Measurements from ENCODE around the gene SUFU. TPM values are rescaled to one million over a fixed set of nuclear protein-coding genes. Genes with fewer than 3 reads are reported as not detected.
A peak's percentile ranks its signal among the peaks of the same experiment; 100 is the strongest.

SUFU gene
- total RNA-seq, 1 donor = 3.3 TPM

DNA sequence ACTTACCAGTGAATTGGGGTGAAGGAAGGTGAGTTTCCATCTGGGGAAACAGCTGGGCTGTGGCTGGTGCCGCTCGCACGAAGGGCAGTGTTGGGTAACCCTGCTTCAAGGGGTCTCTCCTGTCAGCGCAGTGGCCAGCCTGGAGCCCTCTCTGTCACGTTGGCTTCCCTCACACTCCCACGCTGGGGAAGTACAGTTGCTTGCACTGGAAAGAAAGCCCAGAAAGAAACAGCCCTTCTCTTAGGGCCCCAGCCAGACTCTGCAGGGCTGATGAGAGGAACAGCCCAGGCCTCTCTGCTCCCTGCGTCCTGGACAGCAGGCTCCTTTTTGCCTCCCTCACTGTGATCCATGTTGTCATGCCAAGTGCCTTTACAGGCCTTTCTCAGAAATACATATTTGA lies 100.2 kb downstream of the SUFU start:
- no peak for DNase-seq (ENCODE audit: low read depth)
- TF ChIP-seq, protein P1, sequence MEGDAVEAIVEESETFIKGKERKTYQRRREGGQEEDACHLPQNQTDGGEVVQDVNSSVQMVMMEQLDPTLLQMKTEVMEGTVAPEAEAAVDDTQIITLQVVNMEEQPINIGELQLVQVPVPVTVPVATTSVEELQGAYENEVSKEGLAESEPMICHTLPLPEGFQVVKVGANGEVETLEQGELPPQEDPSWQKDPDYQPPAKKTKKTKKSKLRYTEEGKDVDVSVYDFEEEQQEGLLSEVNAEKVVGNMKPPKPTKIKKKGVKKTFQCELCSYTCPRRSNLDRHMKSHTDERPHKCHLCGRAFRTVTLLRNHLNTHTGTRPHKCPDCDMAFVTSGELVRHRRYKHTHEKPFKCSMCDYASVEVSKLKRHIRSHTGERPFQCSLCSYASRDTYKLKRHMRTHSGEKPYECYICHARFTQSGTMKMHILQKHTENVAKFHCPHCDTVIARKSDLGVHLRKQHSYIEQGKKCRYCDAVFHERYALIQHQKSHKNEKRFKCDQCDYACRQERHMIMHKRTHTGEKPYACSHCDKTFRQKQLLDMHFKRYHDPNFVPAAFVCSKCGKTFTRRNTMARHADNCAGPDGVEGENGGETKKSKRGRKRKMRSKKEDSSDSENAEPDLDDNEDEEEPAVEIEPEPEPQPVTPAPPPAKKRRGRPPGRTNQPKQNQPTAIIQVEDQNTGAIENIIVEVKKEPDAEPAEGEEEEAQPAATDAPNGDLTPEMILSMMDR (IDR thresholded peaks at IDR 0.05; ENCODE audit: insufficient read depth, low read length) = no peak
- H3K4me3 ChIP-seq (ENCODE audit: low read depth, low read length) = no peak overlapping the region

DNA sequence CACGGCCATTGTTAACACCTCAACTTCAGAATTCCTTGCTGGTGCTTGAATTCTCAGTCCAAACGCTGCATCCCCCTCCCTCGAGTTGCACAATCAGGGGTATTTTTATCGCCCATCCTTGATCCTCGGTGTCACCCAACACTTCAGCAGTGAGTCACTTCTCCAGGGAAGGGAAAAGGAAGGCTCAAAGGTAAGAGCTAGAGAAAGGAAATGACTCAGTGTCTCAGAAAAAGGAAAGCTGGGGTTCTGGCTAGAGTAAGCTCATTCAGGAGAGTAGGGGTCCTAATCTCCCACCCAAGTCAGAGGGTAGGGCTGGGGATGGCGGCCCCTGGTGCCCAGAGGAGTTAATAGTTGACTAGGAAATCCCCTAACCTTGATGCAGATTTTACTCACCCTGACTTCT lies 100.7 kb downstream of the SUFU start:
- no peak overlapping the region for H3K4me3 ChIP-seq (ENCODE audit: low read depth, low read length)
- TF ChIP-seq, protein P1 (IDR thresholded peaks at IDR 0.05; ENCODE audit: insufficient read depth, low read length) = no peak
- DNase-seq (ENCODE audit: low read depth) = peak; percentile 86

DNA sequence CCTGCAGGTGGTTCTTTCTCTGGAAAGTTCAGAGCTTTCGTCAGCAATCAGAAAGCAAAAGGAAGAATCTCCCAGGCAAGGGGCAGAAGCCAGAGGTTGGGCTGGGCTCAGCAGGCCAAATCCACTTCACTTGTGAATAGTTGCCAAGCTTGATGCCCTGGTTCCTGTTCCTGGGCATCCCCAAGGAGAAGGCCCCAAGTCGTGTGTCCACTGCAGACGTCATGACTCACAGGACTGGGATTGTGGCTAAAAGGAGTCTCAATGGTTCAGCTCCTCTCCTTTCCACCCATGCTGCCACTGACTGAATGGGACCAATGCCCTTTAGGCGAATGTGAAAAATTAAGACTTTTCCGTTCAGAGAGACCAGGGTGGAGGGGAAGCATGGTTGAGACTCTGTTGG lies 101.9 kb downstream of the SUFU start:
- H3K4me3 ChIP-seq (ENCODE audit: low read depth, low read length) = no peak overlapping the region
- TF ChIP-seq, protein P1 (IDR thresholded peaks at IDR 0.05; ENCODE audit: insufficient read depth, low read length) = no peak
- no peak for DNase-seq (ENCODE audit: low read depth)

DNA sequence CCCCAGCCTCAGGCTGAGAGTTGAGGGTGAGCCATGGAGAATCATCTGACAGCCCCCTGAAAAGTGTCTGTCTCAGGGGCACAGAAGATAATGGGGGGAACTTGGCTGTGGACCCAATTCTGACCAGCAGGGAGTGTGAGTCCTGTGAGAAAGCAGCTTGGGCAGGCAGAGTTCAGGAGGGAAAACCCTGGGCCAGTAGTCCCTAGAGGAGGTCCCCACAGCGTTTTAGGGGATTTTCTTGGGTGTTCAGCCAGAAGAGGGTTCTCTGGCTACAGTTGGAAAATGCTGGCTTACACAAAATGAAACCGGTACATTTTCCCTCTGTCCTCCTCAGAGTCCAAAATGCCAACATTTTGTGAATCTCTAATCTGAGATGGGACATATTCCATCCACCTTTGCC lies 104.7 kb downstream of the SUFU start:
- DNase-seq (ENCODE audit: low read depth) = no peak
- no peak overlapping the region for H3K4me3 ChIP-seq (ENCODE audit: low read depth, low read length)
- TF ChIP-seq, protein P1 (IDR thresholded peaks at IDR 0.05; ENCODE audit: insufficient read depth, low read length) = no peak

DNA sequence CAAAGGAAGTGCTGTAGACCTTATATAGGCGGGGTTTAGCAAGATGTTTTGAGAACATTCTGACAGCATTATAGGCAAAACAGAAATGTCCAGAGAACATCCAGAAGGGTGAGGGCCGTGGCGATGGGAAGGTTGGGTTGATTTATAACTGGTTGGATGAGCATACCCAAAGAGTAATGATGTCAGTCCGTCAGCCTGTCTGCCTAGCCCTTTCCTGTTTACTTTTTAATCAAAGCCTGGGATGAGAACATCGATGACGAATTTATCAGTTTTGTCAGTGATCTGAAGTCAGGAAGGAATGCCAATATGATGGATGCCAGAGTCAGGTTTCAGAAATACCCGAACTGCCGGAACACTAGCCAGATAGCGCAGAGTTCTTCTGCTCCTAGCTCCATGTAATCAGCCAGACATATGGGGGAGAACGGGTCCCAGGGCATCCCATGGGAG lies 106.7 kb downstream of the SUFU start:
- H3K4me3 ChIP-seq (ENCODE audit: low read depth, low read length) = no peak overlapping the region
- TF ChIP-seq, protein P1 (IDR thresholded peaks at IDR 0.05; ENCODE audit: insufficient read depth, low read length) = no peak
- no peak for DNase-seq (ENCODE audit: low read depth)

DNA sequence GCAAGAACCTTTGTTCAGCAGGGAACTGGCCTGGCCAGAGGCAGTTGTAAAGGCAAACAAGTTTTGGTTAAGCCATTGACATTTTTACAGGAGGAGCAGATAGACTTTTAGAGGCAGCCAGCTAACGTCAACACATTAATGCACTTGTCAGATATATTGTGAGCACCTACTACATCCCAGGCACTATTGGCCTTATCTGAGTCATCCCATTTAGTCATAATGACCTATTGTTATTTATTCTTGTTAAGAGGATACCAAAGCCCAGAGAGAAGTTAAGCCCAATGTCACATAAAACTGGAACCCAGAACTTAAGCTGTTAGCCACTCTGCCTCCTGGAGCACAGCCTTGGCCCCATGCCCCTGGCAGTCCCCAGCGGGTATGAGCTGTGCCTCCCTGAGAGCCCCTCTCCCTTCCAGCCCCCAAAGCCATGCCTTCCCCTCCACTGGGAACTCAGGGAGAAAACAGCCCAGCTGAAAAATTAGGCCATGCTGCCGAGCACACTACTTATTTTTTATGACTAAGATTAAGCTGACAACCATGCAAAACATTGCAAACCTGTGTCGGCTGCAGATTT lies 107.8 kb downstream of the SUFU start:
- TF ChIP-seq, protein P1 (IDR thresholded peaks at IDR 0.05; ENCODE audit: insufficient read depth, low read length) = no peak
- H3K4me3 ChIP-seq (ENCODE audit: low read depth, low read length) = no peak overlapping the region
- DNase-seq (ENCODE audit: low read depth) = peak; percentile 57

DNA sequence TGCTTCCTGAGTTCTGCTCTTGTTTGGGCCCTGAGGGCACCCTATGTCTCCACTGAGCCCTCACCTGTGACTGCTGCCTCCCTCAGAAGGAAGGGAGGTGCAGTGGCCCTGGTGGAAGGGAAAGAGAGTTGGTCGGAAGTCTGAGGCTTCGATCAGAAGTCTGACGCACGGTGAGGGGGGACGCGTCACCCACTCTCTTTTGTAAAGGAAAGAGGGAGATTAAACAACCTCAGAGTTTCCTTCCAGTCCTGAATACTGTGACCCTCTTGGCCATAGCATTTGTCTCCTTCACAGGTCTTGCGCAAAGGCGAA lies 109.1 kb downstream of the SUFU start:
- TF ChIP-seq, protein P1 (IDR thresholded peaks at IDR 0.05; ENCODE audit: insufficient read depth, low read length) = no peak
- no peak overlapping the region for H3K4me3 ChIP-seq (ENCODE audit: low read depth, low read length)
- DNase-seq (ENCODE audit: low read depth) = no peak

All from fibroblast of the aortic adventitia (primary cell).